WERI-Rb-1 (cell line): Measurements from ENCODE around the gene EMC10.

Experiments
- DNase-seq: peaks from one replicate; pipeline ENCODE4 v3.0.0-alpha.2; 2020
- H3K27ac ChIP-seq: fragments of 250-450 bp; sonication (Bioruptor Pico); 2 replicates; pipeline ENCODE4 v1.5.1; 2020; ENCODE audit warnings: mild to moderate bottlenecking, moderate library complexity
- H3K27me3 ChIP-seq: fragments of 250-450 bp; sonication (Bioruptor Pico); 2 replicates; pipeline ENCODE4 v1.5.1; 2021; ENCODE audit warnings: mild to moderate bottlenecking, low read depth, moderate library complexity; ENCODE audit not compliant: insufficient read depth, severe bottlenecking
- H3K36me3 ChIP-seq: fragments of 250-450 bp; sonication (Bioruptor Pico); 2 replicates; pipeline ENCODE4 v1.5.1; 2020; ENCODE audit warnings: mild to moderate bottlenecking, moderate library complexity
- H3K4me3 ChIP-seq: 2 replicates; pipeline ENCODE4 v1.5.1; 2011; ENCODE audit warnings: low read depth, mild to moderate bottlenecking, control low read depth, low read length
- H3K9me3 ChIP-seq: fragments of 250-450 bp; sonication (Bioruptor Pico); 2 replicates; pipeline ENCODE4 v1.5.1; 2021; ENCODE audit warnings: mild to moderate bottlenecking, moderate library complexity; ENCODE audit not compliant: severe bottlenecking
- TF ChIP-seq, protein P1 (sequence below): IDR thresholded peaks from 2 replicates; pipeline ENCODE4 v1.5.1; 2011; ENCODE audit warnings: low read depth, mild to moderate bottlenecking, control low read depth, inconsistent platforms, low read length

EMC10 gene

DNA sequence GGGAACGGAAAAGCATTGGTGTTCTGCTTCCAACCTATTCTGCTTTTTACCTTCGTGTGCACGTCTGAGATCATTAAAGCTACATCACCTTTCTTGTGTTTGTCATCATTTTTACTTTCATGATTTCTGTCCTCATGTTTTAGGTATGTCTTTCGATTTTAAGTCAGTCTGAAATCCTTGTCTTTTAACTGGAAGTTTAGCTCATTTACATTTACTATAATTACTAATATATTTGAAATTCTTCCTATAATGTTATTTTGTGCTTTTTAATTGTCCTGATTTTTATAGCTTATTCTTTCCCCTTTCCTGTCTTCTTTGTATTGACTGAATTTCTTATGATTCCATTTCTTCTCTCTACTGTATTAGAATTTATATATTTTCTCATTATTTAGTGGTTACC lies 56.6 kb downstream of the EMC10 start:
- Histone ChIP-seq H3K4me3 (no peak overlapping the region), H3K36me3 (peaks cover 13% of the 10 kb centered on the region), H3K27me3 (no peaks in the 10 kb centered on the region), H3K27ac (no peak overlapping the region), H3K9me3 (no peaks in the 10 kb centered on the region)
- no peak for DNase-seq
- TF ChIP-seq, protein P1, sequence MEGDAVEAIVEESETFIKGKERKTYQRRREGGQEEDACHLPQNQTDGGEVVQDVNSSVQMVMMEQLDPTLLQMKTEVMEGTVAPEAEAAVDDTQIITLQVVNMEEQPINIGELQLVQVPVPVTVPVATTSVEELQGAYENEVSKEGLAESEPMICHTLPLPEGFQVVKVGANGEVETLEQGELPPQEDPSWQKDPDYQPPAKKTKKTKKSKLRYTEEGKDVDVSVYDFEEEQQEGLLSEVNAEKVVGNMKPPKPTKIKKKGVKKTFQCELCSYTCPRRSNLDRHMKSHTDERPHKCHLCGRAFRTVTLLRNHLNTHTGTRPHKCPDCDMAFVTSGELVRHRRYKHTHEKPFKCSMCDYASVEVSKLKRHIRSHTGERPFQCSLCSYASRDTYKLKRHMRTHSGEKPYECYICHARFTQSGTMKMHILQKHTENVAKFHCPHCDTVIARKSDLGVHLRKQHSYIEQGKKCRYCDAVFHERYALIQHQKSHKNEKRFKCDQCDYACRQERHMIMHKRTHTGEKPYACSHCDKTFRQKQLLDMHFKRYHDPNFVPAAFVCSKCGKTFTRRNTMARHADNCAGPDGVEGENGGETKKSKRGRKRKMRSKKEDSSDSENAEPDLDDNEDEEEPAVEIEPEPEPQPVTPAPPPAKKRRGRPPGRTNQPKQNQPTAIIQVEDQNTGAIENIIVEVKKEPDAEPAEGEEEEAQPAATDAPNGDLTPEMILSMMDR, result no peak

DNA sequence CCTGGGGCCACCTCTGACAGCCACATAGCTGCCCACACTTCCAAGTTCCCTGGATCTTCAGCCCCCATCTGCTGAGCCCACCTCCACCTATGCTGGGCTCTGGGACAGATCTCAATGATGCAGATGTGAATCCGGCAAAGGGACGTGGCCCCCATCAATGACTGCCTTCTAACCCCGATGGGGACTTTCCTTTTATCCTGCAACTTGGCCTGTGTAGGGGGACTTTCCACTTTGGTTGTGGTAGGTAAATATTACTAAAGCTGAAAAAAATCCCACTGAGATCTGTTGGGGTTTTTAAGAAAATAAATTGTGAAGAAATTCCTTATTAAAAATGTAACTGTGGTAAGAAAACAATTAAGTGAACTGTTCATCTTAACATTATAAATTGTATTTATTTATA lies 58.2 kb downstream of the EMC10 start:
- Histone ChIP-seq H3K27me3 (no peaks in the 10 kb centered on the region), H3K27ac (no peak overlapping the region), H3K9me3 (no peaks in the 10 kb centered on the region), H3K36me3 (peaks cover 13% of the 10 kb centered on the region), H3K4me3 (no peak overlapping the region)
- no peak for DNase-seq
- TF ChIP-seq, protein P1, result no peak

DNA sequence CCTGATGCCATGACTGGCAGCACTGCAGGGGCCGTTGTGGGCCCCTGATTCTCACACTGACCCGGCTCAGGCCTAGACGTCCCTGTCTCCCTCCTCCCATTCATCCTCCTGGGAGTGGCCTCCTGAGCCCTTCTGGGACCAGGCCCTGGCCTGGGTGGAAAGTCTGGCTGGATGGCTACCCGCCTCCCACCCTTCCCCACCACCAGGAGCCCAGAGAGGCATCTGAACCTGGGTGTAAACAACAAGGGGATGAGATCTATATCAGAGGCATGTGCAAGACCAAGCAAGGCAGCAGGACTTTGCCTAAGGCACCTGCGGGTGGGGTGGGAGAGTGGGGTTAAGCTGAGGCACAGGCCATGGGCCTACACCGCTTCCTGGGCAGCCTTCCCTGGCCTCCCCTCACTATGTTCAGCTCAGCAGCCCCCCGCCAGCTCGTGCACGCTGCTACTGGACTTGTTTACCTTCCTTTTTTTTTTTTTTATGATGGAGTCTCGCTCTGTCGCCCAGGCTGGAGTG lies 59.4 kb downstream of the EMC10 start:
- no peak overlapping the region for H3K4me3 ChIP-seq
- DNase-seq, result no peak
- TF ChIP-seq, protein P1, result no peak
- H3K27me3 ChIP-seq, result no peaks in the 10 kb centered on the region
- no peaks in the 10 kb centered on the region for H3K9me3 ChIP-seq
- H3K27ac ChIP-seq, result no peak overlapping the region
- peaks cover 13% of the 10 kb centered on the region for H3K36me3 ChIP-seq

DNA sequence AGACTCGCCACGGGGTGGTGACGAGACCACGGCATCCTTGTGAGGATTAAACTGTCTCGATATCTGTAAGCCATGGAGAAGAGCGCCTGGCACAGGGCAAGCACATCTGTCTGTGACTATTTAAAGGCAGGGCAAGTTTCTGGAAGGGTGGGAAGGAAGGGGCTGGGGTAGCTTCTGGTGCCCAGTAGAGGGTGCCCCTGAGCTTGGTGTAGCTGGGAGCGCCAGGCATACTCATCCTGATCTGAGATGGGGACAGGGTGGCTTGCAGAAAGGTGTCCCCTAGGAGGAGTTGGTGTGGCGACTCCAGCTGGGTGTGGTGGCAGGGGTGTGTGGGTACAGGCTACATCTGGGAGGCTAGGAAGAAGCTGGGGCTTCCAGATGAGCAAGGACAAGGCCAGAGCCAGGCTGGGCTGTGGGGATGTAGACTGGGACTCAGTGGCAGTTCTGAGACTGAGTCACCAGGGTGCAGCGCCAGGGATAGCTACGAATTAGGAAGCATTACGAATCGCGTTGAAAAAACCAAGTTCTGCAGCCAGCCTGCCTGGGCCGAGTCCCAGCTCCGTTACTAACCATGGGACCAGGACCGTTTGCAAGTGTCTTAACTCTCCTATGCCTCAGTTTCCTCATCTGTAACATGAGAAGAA lies 60.5 kb downstream of the EMC10 start:
- H3K4me3 ChIP-seq, result no peak overlapping the region
- H3K9me3 ChIP-seq, result no peaks in the 10 kb centered on the region
- TF ChIP-seq, protein P1, result no peak
- H3K27me3 ChIP-seq, result no peaks in the 10 kb centered on the region
- H3K27ac ChIP-seq, result no peak overlapping the region
- DNase-seq, result no peak
- H3K36me3 ChIP-seq, result peaks cover 13% of the 10 kb centered on the region

DNA sequence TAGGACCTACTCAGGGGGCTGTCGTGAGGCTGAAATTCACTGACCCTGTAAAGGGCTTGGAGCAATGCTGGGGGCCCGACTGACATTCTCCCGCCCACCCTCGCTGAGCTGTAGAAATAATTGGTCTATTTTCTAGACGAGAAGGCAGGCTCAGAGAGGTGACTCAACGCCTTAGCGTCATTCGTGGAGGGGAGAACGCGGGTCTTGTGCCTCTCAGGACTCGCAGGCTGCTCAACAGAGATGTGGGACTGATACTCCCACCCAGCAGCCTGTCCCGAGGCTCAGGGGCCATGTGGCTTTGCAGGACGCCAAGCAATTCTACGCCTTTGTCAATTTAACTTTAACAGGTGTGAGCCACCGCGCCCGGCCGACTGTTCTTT lies 61.0 kb downstream of the EMC10 start:
- Histone ChIP-seq H3K27ac (no peak overlapping the region), H3K36me3 (peaks cover 13% of the 10 kb centered on the region), H3K4me3 (no peak overlapping the region), H3K9me3 (no peaks in the 10 kb centered on the region), H3K27me3 (no peaks in the 10 kb centered on the region)
- TF ChIP-seq, protein P1, result no peak
- DNase-seq, result no peak

DNA sequence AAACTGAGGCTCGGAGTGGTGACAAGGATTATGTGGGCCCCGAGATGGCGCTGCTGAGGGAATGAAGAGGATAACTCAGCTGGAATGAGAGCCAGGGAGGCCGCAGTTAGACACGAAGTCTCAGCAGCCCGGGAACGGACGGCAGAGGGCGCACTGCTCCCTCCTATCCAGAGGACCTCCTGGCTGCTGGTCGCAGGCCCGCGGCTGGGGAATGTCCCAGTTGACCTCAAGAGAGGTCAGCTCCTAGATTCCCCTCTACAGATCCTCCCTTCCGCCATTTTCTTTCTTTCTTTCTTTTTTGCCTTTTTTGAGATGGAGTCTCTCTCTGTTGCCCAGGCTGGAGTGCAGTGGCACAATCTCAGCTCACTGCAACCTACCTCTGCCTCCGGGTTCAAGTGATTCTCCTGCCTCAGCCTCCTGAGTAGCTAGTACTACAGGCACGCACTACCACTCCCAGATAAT lies 61.5 kb downstream of the EMC10 start:
- Histone ChIP-seq H3K9me3 (no peaks in the 10 kb centered on the region), H3K27me3 (no peaks in the 10 kb centered on the region), H3K4me3 (no peak overlapping the region), H3K27ac (no peak overlapping the region), H3K36me3 (peaks cover 10% of the 10 kb centered on the region)
- peak; percentile 93 for DNase-seq
- TF ChIP-seq, protein P1, result peak; percentile 88
